Chondrocyte (in vitro differentiated cells): ENCODE data around the gene SLC35F2. TPM values are rescaled to one million over a fixed set of nuclear protein-coding genes. Genes with fewer than 3 reads are reported as not detected.
"Not testable (repeated sequence)": the region's sequence is repeated elsewhere in the genome, so short reads cannot be mapped to it uniquely, and the experiment has no call there.

ENCODE experiments used
- DNase-seq: peaks from one replicate; pipeline ENCODE4 v3.0.0; 2021; ENCODE audit warnings: mixed read lengths, low spot score
- H3K27ac Mint-ChIP-seq: one replicate; pipeline ENCODE4 v1.8.0; 2021; ENCODE audit warnings: mild to moderate bottlenecking, moderate library complexity, mixed read lengths; ENCODE audit not compliant: unreplicated experiment
- H3K27me3 Mint-ChIP-seq: 2 replicates; pipeline ENCODE4 v1.8.0; 2021; ENCODE audit warnings: low read depth, mixed read lengths
- H3K36me3 Mint-ChIP-seq: 2 replicates; pipeline ENCODE4 v1.8.0; 2021; ENCODE audit warnings: low read depth, mixed read lengths
- H3K4me1 Mint-ChIP-seq: 2 replicates; pipeline ENCODE4 v1.8.0; 2021; ENCODE audit warnings: low read depth, mild to moderate bottlenecking, mixed read lengths
- H3K4me3 Mint-ChIP-seq: one replicate; pipeline ENCODE4 v1.8.0; 2021; ENCODE audit warnings: mild to moderate bottlenecking, moderate library complexity, mixed read lengths; ENCODE audit not compliant: unreplicated experiment
- H3K9me3 Mint-ChIP-seq: 2 replicates; pipeline ENCODE4 v1.8.0; 2021; ENCODE audit warnings: low read depth, mixed read lengths
- total RNA-seq: library from RNA; stranded (reverse); gene quantifications from 3 replicates; pipeline ENCODE4 v1.2.1, GENCODE V29; 2021
- TF ChIP-seq, protein P1 (sequence below): fragments of 200-600 bp; sonication (generic); IDR thresholded peaks from 2 replicates; pipeline ENCODE4 v1.5.0; 2021; ENCODE audit warnings: antibody characterized with exemption, mild to moderate bottlenecking, moderate library complexity

SLC35F2 gene
- total RNA-seq, 1 donor from 2014 or later: 5.6 TPM

DNA sequence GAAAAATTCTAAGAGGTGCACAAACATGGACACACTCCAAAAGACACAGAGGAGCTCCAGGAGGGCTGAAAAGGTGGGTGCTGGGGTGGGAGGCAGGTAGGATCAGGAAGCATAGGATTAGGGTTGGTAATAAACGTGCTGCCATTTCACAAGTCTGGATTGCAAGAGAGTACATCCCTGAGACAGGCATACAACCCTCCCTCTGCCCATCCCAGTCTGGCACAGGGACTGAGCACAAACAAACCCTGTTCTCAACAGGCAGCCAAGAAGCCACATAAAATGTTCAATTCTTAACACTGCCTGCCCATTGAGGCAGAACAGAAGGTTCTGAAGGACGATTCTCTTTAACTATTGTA, 18.5 kb downstream of the SLC35F2 start:
- Mint-ChIP-seq H3K27me3 (no peaks in the 10 kb centered on the region), H3K36me3 (no peaks in the 10 kb centered on the region), H3K4me3 (peak overlapping the region; percentile 51), H3K4me1 (peaks cover 30% of the 10 kb centered on the region), H3K27ac (peak overlapping the region; percentile 97), H3K9me3 (no peaks in the 10 kb centered on the region)
- TF ChIP-seq, protein P1, sequence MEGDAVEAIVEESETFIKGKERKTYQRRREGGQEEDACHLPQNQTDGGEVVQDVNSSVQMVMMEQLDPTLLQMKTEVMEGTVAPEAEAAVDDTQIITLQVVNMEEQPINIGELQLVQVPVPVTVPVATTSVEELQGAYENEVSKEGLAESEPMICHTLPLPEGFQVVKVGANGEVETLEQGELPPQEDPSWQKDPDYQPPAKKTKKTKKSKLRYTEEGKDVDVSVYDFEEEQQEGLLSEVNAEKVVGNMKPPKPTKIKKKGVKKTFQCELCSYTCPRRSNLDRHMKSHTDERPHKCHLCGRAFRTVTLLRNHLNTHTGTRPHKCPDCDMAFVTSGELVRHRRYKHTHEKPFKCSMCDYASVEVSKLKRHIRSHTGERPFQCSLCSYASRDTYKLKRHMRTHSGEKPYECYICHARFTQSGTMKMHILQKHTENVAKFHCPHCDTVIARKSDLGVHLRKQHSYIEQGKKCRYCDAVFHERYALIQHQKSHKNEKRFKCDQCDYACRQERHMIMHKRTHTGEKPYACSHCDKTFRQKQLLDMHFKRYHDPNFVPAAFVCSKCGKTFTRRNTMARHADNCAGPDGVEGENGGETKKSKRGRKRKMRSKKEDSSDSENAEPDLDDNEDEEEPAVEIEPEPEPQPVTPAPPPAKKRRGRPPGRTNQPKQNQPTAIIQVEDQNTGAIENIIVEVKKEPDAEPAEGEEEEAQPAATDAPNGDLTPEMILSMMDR: no peak
- DNase-seq: no peak

DNA sequence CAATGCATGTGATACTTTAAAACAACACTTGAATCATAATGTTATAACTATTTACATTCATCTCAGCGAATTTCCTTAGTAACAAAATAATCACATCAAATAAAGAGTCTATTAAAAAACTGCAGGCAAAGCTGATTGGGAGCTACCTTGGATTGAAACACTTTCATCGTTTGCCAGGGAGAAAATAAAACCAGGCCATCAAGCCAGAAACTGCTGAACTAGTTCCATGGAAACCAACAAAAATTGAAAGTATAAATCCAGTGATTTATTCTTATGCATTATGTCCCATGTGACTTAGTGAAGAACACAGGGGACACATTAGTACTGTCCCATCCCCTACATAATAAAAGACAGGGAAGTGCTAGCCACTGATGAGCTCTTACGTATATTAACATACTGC, 21.7 kb downstream of the SLC35F2 start:
- Mint-ChIP-seq H3K4me3 (no peak overlapping the region), H3K36me3 (no peaks in the 10 kb centered on the region), H3K9me3 (no peaks in the 10 kb centered on the region), H3K4me1 (peaks cover 24% of the 10 kb centered on the region), H3K27me3 (no peaks in the 10 kb centered on the region), H3K27ac (no peak overlapping the region)
- TF ChIP-seq, protein P1: no peak
- no peak for DNase-seq

DNA sequence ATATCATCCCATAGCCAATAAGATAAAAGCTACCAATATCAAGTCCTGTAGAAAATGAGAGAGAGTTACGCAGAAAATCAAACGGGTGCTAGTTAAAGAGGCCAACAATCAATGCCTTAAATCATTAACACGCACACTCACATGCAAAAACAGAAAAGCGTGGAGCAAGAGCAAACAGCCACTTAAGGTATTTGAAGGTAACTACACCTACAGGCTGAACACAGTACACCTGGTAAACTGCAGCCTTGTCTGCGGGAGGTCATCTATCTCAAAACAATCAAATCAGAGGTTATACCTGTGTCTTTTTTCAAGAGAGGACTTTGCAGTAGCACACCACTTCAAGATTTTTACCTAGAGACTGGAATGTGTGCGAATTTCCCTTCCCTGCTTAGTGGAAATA, 23.6 kb downstream of the SLC35F2 start:
- no peak for DNase-seq
- Mint-ChIP-seq H3K27ac (no peak overlapping the region), H3K4me1 (peaks cover 8% of the 10 kb centered on the region), H3K4me3 (no peak overlapping the region), H3K27me3 (no peaks in the 10 kb centered on the region), H3K36me3 (no peaks in the 10 kb centered on the region), H3K9me3 (no peaks in the 10 kb centered on the region)
- TF ChIP-seq, protein P1: no peak

DNA sequence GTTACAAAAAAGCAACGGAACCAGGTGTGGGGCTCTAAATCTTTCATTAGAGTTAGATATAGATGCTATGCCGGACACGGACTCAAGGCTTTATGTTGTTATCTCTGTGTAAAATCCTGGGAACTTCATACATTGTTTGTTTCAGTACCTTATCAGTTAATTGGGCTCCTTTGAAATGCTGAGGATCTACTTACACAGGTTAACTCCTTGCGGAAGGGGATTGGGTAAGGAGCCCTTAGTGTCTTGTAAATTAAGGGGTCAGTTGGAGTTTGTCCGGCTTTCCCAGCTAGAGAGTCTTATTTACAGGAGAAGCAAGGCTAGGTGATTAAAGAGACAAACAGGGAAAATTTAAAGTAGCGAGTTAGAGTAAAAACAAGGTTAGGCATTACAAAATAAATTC, 24.7 kb downstream of the SLC35F2 start:
- H3K4me1 Mint-ChIP-seq, H3K27ac Mint-ChIP-seq, H3K4me3 Mint-ChIP-seq, H3K36me3 Mint-ChIP-seq, DNase-seq, H3K9me3 Mint-ChIP-seq, H3K27me3 Mint-ChIP-seq: not testable (repeated sequence)

DNA sequence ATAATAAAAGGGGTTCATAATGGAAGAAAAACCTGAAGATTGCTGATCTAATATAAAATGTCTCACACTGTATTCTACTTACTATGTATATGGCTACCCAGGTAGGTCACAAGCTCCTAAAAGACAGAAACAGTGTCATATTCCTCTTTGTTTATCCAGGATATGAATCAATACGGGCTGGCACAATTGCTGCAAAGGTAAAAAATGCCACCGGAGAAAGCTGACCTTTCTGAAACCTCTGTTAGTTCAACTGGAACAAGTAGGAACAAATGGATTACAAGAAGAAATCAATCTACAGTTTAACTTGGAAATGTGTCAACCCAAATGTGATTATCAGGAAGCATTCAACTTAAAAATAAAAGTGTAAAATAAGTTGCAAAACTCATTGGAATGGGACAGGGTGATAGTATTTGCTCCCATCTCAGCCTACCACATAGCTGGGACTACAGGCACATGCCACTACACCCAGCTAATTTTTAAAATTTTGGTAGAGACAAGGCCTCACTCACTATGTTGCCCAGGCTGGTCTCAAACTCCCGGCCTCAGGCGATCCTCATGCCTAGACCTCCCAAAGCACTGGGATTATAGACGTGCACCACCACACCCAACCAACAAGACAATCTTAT, 27.6 kb downstream of the SLC35F2 start:
- no peak overlapping the region for H3K4me3 Mint-ChIP-seq
- no peaks in the 10 kb centered on the region for H3K36me3 Mint-ChIP-seq
- H3K27me3 Mint-ChIP-seq: no peaks in the 10 kb centered on the region
- TF ChIP-seq, protein P1: no peak
- no peaks in the 10 kb centered on the region for H3K9me3 Mint-ChIP-seq
- no peaks in the 10 kb centered on the region for H3K4me1 Mint-ChIP-seq
- no peak overlapping the region for H3K27ac Mint-ChIP-seq
- no peak for DNase-seq

DNA sequence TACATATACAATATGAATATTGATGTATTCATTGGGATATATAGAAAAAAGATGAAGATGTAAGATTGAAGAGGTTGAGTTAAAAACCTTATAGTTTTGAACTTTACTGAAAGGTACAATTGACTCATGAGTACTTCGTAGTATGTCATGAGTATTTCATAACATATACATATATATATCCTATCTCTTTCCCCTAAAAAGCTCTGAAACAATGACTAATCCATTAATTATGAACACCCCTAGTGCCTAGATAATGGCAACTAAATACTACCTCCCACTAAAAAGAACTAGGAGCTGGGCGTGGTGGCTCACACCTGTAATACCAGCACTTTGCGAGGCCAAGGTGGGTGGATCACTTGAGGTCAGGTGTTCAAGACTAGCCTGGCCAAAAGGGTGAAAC, 31.5 kb downstream of the SLC35F2 start:
- no peak overlapping the region for H3K4me3 Mint-ChIP-seq
- no peak overlapping the region for H3K27ac Mint-ChIP-seq
- TF ChIP-seq, protein P1: no peak
- H3K4me1 Mint-ChIP-seq: peaks cover 4% of the 10 kb centered on the region
- no peaks in the 10 kb centered on the region for H3K27me3 Mint-ChIP-seq
- no peaks in the 10 kb centered on the region for H3K36me3 Mint-ChIP-seq
- no peaks in the 10 kb centered on the region for H3K9me3 Mint-ChIP-seq
- no peak for DNase-seq
